Measurements from ENCODE around the gene FAM200C.
"Not testable (repeated sequence)": the region's sequence is repeated elsewhere in the genome, so short reads cannot be mapped to it uniquely, and the experiment has no call there.

The FAM200C gene

DNA sequence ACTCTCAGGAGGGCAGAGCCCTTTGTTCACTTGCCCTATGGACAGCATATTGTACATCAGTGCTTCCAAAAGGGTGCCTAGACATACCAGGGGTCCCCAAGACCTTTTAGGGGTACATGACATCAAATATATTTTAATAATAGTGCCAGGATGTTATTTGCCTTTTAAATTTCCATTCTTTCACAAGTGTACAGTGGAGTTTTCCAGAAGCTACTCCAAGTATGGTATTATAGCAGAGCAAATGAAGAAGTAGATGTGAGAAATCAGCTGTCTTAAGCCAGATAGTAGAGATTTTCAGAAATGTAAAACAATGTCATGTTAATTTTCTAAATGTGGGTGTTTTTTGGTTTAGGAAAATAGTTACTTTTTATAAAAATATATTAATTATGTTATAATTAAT is 37.4 kb upstream of the FAM200C start:
- no peaks in the 10 kb centered on the region for H3K4me1 ChIP-seq (ENCODE audit: control insufficient read depth, insufficient read depth, low read length)
- H3K9me3 ChIP-seq (ENCODE audit: control insufficient read depth, insufficient read depth, low read length): no peaks in the 10 kb centered on the region
- no peak overlapping the region for H3K4me3 ChIP-seq (ENCODE audit: low read depth, low read length)
- no peaks in the 10 kb centered on the region for H3K36me3 ChIP-seq (ENCODE audit: control insufficient read depth, insufficient read depth, low read length)
- no peak overlapping the region for H3K9ac ChIP-seq (ENCODE audit: low read depth, low read length)
- no peaks in the 10 kb centered on the region for H3K27me3 ChIP-seq (ENCODE audit: control insufficient read depth, insufficient read depth, low read length)
- H3K27ac ChIP-seq (ENCODE audit: low read depth, low read length): no peak overlapping the region

DNA sequence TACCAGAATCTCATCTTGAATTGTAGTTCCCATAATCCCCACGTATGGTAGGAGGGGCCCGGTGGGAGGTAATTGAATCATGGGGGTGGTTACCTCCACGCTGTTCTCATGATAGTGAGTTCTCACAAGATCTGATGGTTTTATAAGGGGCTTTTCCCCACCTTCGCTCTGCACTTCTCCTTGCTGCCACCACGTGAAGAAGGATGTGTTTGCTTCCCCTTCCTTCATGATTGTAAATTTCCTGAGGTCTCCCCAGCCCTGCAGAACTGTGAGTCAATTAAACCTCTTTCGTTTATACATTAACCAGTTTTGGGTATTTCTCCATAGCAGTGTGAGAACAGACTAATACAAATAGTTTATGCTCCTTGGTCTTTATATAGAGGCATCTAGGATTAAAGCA is 36.8 kb upstream of the FAM200C start:
- H3K9ac ChIP-seq (ENCODE audit: low read depth, low read length); H3K4me3 ChIP-seq (ENCODE audit: low read depth, low read length); H3K36me3 ChIP-seq (ENCODE audit: control insufficient read depth, insufficient read depth, low read length); H3K27me3 ChIP-seq (ENCODE audit: control insufficient read depth, insufficient read depth, low read length); H3K27ac ChIP-seq (ENCODE audit: low read depth, low read length); H3K9me3 ChIP-seq (ENCODE audit: control insufficient read depth, insufficient read depth, low read length); H3K4me1 ChIP-seq (ENCODE audit: control insufficient read depth, insufficient read depth, low read length): not testable (repeated sequence)

DNA sequence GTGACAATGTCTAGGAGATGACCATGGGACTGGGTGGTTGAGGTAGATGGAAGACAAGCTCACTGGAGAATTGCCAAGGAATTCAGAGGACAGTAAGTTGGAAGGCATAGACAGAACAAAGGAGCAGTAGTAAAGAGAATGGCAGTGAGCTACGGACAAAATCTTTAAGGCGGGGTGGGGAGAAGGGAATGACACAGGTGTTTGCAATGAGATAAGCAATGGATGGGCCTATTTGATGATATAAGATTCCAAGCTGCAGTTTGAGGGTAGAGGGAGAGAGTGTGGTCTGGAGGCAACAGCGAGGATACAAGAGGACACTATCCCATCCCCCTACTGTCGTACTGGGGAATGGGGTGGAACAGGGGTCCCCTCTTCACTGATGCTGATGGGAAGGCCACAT is 36.2 kb upstream of the FAM200C start:
- no peaks in the 10 kb centered on the region for H3K9me3 ChIP-seq (ENCODE audit: control insufficient read depth, insufficient read depth, low read length)
- no peak overlapping the region for H3K9ac ChIP-seq (ENCODE audit: low read depth, low read length)
- H3K4me3 ChIP-seq (ENCODE audit: low read depth, low read length): no peak overlapping the region
- no peaks in the 10 kb centered on the region for H3K36me3 ChIP-seq (ENCODE audit: control insufficient read depth, insufficient read depth, low read length)
- H3K4me1 ChIP-seq (ENCODE audit: control insufficient read depth, insufficient read depth, low read length): no peaks in the 10 kb centered on the region
- no peaks in the 10 kb centered on the region for H3K27me3 ChIP-seq (ENCODE audit: control insufficient read depth, insufficient read depth, low read length)
- H3K27ac ChIP-seq (ENCODE audit: low read depth, low read length): no peak overlapping the region

DNA sequence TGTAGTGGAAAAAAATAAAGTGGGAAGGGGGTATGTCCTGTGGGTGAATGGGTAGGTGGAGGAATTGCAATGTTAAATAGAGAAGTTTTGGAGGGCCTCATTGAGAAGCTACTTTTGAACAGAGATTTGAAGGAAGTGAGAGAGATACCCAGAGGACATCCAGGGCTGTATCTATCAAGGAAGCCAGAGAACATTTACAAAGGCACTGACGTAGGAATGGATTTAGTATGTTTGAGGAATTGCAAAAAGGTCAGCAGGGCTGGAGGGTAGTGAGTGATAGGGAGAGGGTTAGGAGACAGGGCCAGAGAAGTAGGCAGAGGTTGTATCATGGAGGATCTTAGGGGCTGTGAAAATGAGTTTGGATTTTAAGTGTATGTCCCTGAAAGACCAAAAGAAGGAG is 35.7 kb upstream of the FAM200C start:
- no peaks in the 10 kb centered on the region for H3K36me3 ChIP-seq (ENCODE audit: control insufficient read depth, insufficient read depth, low read length)
- no peaks in the 10 kb centered on the region for H3K9me3 ChIP-seq (ENCODE audit: control insufficient read depth, insufficient read depth, low read length)
- H3K4me3 ChIP-seq (ENCODE audit: low read depth, low read length): no peak overlapping the region
- H3K27me3 ChIP-seq (ENCODE audit: control insufficient read depth, insufficient read depth, low read length): no peaks in the 10 kb centered on the region
- no peak overlapping the region for H3K27ac ChIP-seq (ENCODE audit: low read depth, low read length)
- H3K9ac ChIP-seq (ENCODE audit: low read depth, low read length): no peak overlapping the region
- no peaks in the 10 kb centered on the region for H3K4me1 ChIP-seq (ENCODE audit: control insufficient read depth, insufficient read depth, low read length)

- Histone ChIP-seq H3K9ac (ENCODE audit: low read depth, low read length) (no peak overlapping the region), H3K4me1 (ENCODE audit: control insufficient read depth, insufficient read depth, low read length) (no peaks in the 10 kb centered on the region), H3K4me3 (ENCODE audit: low read depth, low read length) (no peak overlapping the region), H3K36me3 (ENCODE audit: control insufficient read depth, insufficient read depth, low read length) (peaks cover 10% of the 10 kb centered on the region), H3K9me3 (ENCODE audit: control insufficient read depth, insufficient read depth, low read length) (no peaks in the 10 kb centered on the region), H3K27ac (ENCODE audit: low read depth, low read length) (no peak overlapping the region), H3K27me3 (ENCODE audit: control insufficient read depth, insufficient read depth, low read length) (no peaks in the 10 kb centered on the region)
These were observed 34.2 kb upstream of the FAM200C start for GRCh38 chr5:160434022-160434531.

DNA sequence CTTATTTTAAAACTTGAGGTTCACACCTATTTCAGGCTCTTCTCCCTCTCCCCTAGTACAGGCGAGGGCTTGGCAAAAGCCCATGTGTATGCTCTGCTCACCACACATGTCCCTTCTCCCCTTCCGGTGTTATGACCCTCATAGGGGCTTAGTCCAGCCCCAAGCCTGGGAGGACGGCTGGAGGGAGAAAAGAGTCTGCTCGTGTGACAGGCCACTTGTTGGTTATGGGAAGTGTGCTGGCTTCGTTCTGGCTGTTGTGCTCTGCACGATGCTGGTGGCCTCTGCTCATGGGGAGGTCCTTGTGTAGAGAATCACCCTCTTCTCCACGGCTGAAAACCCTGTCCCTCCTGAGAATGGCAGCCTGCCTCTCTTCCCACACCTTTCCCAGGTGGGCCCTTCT is 32.9 kb upstream of the FAM200C start:
- no peaks in the 10 kb centered on the region for H3K9me3 ChIP-seq (ENCODE audit: control insufficient read depth, insufficient read depth, low read length)
- peaks cover 23% of the 10 kb centered on the region for H3K36me3 ChIP-seq (ENCODE audit: control insufficient read depth, insufficient read depth, low read length)
- H3K9ac ChIP-seq (ENCODE audit: low read depth, low read length): no peak overlapping the region
- no peak overlapping the region for H3K4me3 ChIP-seq (ENCODE audit: low read depth, low read length)
- H3K4me1 ChIP-seq (ENCODE audit: control insufficient read depth, insufficient read depth, low read length): no peaks in the 10 kb centered on the region
- no peak overlapping the region for H3K27ac ChIP-seq (ENCODE audit: low read depth, low read length)
- H3K27me3 ChIP-seq (ENCODE audit: control insufficient read depth, insufficient read depth, low read length): no peaks in the 10 kb centered on the region

GRCh38 chr5:160432196-160432595 is 32.3 kb upstream of the FAM200C start:
- Histone ChIP-seq H3K9ac (ENCODE audit: low read depth, low read length) (no peak overlapping the region), H3K4me3 (ENCODE audit: low read depth, low read length) (no peak overlapping the region), H3K9me3 (ENCODE audit: control insufficient read depth, insufficient read depth, low read length) (no peaks in the 10 kb centered on the region), H3K4me1 (ENCODE audit: control insufficient read depth, insufficient read depth, low read length) (no peaks in the 10 kb centered on the region), H3K27ac (ENCODE audit: low read depth, low read length) (no peak overlapping the region), H3K36me3 (ENCODE audit: control insufficient read depth, insufficient read depth, low read length) (peaks cover 29% of the 10 kb centered on the region), H3K27me3 (ENCODE audit: control insufficient read depth, insufficient read depth, low read length) (no peaks in the 10 kb centered on the region)

DNA sequence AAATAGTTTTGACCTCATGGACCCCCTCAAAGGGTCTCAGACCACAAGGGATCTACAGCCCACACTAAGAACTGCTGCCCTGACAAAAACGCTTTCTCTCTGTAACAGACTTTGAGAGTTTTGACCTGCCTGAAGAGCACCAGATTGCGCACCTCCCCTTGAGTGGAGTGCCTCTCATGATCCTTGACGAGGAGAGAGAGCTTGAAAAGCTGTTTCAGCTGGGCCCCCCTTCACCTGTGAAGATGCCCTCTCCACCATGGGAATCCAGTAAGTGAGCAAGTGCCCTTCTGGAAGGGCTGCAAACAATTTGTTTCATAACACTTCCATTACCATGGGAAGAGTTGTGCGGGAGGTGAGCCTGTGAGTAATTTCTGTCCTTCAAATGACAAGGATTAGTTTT is 27.8 kb upstream of the FAM200C start:
- Histone ChIP-seq H3K36me3 (ENCODE audit: control insufficient read depth, insufficient read depth, low read length) (peaks cover 74% of the 10 kb centered on the region), H3K27me3 (ENCODE audit: control insufficient read depth, insufficient read depth, low read length) (no peaks in the 10 kb centered on the region), H3K4me3 (ENCODE audit: low read depth, low read length) (no peak overlapping the region), H3K9me3 (ENCODE audit: control insufficient read depth, insufficient read depth, low read length) (no peaks in the 10 kb centered on the region), H3K9ac (ENCODE audit: low read depth, low read length) (no peak overlapping the region), H3K27ac (ENCODE audit: low read depth, low read length) (no peak overlapping the region), H3K4me1 (ENCODE audit: control insufficient read depth, insufficient read depth, low read length) (peaks cover 9% of the 10 kb centered on the region)

DNA sequence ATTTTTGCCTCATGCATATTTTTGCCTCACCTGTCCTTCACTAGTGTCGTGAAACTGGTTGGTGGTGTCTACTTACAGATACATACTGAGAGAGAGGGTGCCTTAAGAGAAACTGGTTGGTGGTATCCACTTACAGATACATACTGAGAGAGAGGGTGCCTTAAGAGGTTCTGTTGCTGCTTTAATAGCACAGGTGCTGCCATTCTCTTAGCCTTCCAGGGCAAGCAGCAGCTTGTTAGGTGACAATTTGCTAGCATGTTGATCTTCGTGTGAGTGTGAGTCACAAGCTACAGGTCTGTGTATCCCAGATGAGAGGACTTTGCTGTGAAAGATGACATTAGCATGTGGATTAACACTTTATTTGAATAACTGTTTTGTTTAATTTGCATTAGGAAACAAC is 23.2 kb upstream of the FAM200C start:
- Histone ChIP-seq H3K9me3 (ENCODE audit: control insufficient read depth, insufficient read depth, low read length) (no peaks in the 10 kb centered on the region), H3K4me1 (ENCODE audit: control insufficient read depth, insufficient read depth, low read length) (peaks cover 31% of the 10 kb centered on the region), H3K36me3 (ENCODE audit: control insufficient read depth, insufficient read depth, low read length) (peaks cover 56% of the 10 kb centered on the region), H3K9ac (ENCODE audit: low read depth, low read length) (no peak overlapping the region), H3K27me3 (ENCODE audit: control insufficient read depth, insufficient read depth, low read length) (no peaks in the 10 kb centered on the region), H3K27ac (ENCODE audit: low read depth, low read length) (no peak overlapping the region), H3K4me3 (ENCODE audit: low read depth, low read length) (peak overlapping the region; percentile 97)

DNA sequence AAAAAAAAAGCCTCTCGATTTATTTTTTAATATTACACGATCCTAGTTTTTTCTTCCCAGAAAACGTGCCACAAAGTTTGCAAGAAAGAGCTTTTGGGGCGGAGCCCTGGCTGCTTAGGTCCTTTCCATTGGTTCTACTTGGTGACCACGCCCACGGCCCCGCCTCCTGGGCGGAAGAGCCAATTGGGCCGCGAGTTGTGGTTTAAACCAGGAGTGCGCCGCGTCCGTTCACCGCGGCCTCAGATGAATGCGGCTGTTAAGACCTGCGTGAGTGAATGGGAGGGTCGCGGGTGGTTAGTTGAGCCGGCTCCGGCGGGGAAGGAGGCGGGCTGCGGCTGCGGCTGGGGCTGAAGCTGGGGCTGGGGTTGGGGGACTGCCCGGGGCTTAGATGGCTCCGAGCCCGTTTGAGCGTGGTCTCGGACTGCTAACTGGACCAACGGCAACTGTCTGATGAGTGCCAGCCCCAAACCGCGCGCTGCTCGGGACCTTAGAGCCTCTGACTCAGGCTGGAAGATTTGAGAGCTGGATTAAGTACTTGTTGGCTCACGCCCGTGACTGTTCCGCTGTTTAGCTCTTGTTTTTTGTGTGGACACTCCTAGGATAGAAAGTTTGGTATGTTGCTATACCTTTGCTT is 21.9 kb upstream of the FAM200C start, which contains the start of gene PTTG1:
TSS of gene PTTG1 (plus strand) at position 231 of the 634 bp plus-strand sequence. CDS start 458 bp downstream, outside the sequence.
- H3K4me1 ChIP-seq (ENCODE audit: control insufficient read depth, insufficient read depth, low read length): peaks cover 34% of the 10 kb centered on the region
- peak within 1 kb of the TSS; percentile 57; the same call in 1 of the 2 replicates for H3K9ac ChIP-seq (ENCODE audit: low read depth, low read length)
- H3K27ac ChIP-seq (ENCODE audit: low read depth, low read length): peak within 1 kb of the TSS; percentile 61
- no peaks in the 10 kb centered on the region for H3K27me3 ChIP-seq (ENCODE audit: control insufficient read depth, insufficient read depth, low read length)
- no peaks in the 10 kb centered on the region for H3K9me3 ChIP-seq (ENCODE audit: control insufficient read depth, insufficient read depth, low read length)
- peaks cover 43% of the 10 kb centered on the region for H3K36me3 ChIP-seq (ENCODE audit: control insufficient read depth, insufficient read depth, low read length)
- peak within 1 kb of the TSS; percentile 97 for H3K4me3 ChIP-seq (ENCODE audit: low read depth, low read length)

DNA sequence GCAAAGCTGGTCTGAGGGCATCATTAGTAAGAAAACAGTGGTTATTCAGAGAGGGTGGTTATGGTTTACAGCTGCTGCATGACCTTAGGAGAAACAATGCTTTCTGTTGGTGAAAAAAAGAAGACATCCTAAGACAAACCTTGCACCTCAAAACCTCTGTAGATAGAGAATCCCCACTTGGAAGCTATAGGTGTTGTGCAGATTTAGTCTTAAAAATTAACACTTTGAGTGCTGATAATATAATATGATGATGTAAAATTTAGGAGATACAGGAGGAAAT is 20.4 kb upstream of the FAM200C start:
- H3K4me1 ChIP-seq (ENCODE audit: control insufficient read depth, insufficient read depth, low read length): peaks cover 34% of the 10 kb centered on the region
- H3K27ac ChIP-seq (ENCODE audit: low read depth, low read length): no peak overlapping the region

More for the DNA sequence above, 20.4 kb upstream of the FAM200C start:
- peaks cover 28% of the 10 kb centered on the region for H3K36me3 ChIP-seq (ENCODE audit: control insufficient read depth, insufficient read depth, low read length)
- peak overlapping the region; percentile 86; the same call in 1 of the 2 replicates for H3K4me3 ChIP-seq (ENCODE audit: low read depth, low read length)
- no peak overlapping the region for H3K9ac ChIP-seq (ENCODE audit: low read depth, low read length)
- H3K27me3 ChIP-seq (ENCODE audit: control insufficient read depth, insufficient read depth, low read length): no peaks in the 10 kb centered on the region
- H3K9me3 ChIP-seq (ENCODE audit: control insufficient read depth, insufficient read depth, low read length): no peaks in the 10 kb centered on the region

All from HUES48 (cell line).